Mesendoderm (in vitro differentiated cells): Measurements from ENCODE around the gene ZNF726.
"Not testable (repeated sequence)": the region's sequence is repeated elsewhere in the genome, so short reads cannot be mapped to it uniquely, and the experiment has no call there.

Experiments used
- DNase-seq: peaks from one replicate; pipeline ENCODE4 v3.0.0; 2013
- H2AK5ac ChIP-seq: 2 replicates; pipeline ENCODE4 v1.6.1; 2013; ENCODE audit warnings: low read length, inconsistent platforms
- H2BK120ac ChIP-seq: 2 replicates; pipeline ENCODE4 v1.6.1; 2013; ENCODE audit warnings: low read depth, mild to moderate bottlenecking, low read length, moderate library complexity, mixed read lengths
- H2BK15ac ChIP-seq: replicated peaks from 2 replicates; pipeline ENCODE4 v1.6.1; 2013; ENCODE audit warnings: low read depth, mild to moderate bottlenecking, moderate library complexity
- H2BK5ac ChIP-seq: 2 replicates; pipeline ENCODE4 v1.6.1; 2013; ENCODE audit warnings: low read length, inconsistent platforms
- H3K18ac ChIP-seq: 2 replicates; pipeline ENCODE4 v1.6.1; 2013; ENCODE audit warnings: mild to moderate bottlenecking, low read length, mixed read lengths
- H3K23ac ChIP-seq: one replicate; pipeline ENCODE4 v1.6.1; 2013; ENCODE audit warnings: low read length
- H3K27ac ChIP-seq: 2 replicates; pipeline ENCODE4 v1.5.1; 2013; ENCODE audit warnings: low read depth, mild to moderate bottlenecking, inconsistent platforms, low read length, moderate library complexity
- H3K27me3 ChIP-seq: 2 replicates; pipeline ENCODE4 v1.6.1; 2013; ENCODE audit warnings: low read length, control low read depth, mild to moderate bottlenecking, inconsistent platforms; ENCODE audit not compliant: insufficient read depth, poor library complexity
- H3K36me3 ChIP-seq: 2 replicates; pipeline ENCODE4 v1.6.1; 2013; ENCODE audit warnings: low read length, inconsistent platforms; ENCODE audit not compliant: control insufficient read depth, insufficient read depth
- H3K4ac ChIP-seq: one replicate; pipeline ENCODE4 v1.6.1; 2013; ENCODE audit warnings: low read depth, mild to moderate bottlenecking, low read length, moderate library complexity
- H3K4me1 ChIP-seq: 2 replicates; pipeline ENCODE4 v1.6.1; 2013; ENCODE audit warnings: low read depth, low read length, inconsistent platforms; ENCODE audit not compliant: control insufficient read depth
- H3K4me2 ChIP-seq: 2 replicates; pipeline ENCODE4 v1.6.1; 2013; ENCODE audit warnings: low read length
- H3K4me3 ChIP-seq: 2 replicates; pipeline ENCODE4 v1.5.1; 2013; ENCODE audit warnings: mild to moderate bottlenecking, low read length
- H3K56ac ChIP-seq: one replicate; pipeline ENCODE4 v1.6.1; 2013; ENCODE audit warnings: low read length
- H3K79me1 ChIP-seq: 2 replicates; pipeline ENCODE4 v1.6.1; 2013; ENCODE audit warnings: low read length, inconsistent platforms
- H3K79me2 ChIP-seq: 2 replicates; pipeline ENCODE4 v1.6.1; 2013; ENCODE audit warnings: mild to moderate bottlenecking, low read length; ENCODE audit not compliant: control insufficient read depth, insufficient read depth
- H3K9ac ChIP-seq: 2 replicates; pipeline ENCODE4 v1.6.1; 2013; ENCODE audit warnings: low read length, inconsistent platforms
- H4K5ac ChIP-seq: one replicate; pipeline ENCODE4 v1.6.1; 2013; ENCODE audit warnings: low read length
- H4K8ac ChIP-seq: one replicate; pipeline ENCODE4 v1.6.1; 2013; ENCODE audit warnings: low read depth, mild to moderate bottlenecking, control low read depth, low read length, moderate library complexity
- WGBS: extraction: QIAGEN DNeasy Blood & Tissue Kit; methylation state at CpG from one replicate; pipeline ENCODE4 v1.1.7; 2013; ENCODE audit warnings: low lambda C conversion rate, missing lambda C conversion rate; ENCODE audit not compliant: insufficient coverage; ENCODE audit errors: extremely low coverage; 5-methylcytosine and 5-hydroxymethylcytosine counted together

Gene ZNF726

GRCh38 chr19:23976631-23977030, 61.9 kb downstream of the ZNF726 start:
- H2BK15ac ChIP-seq, result not testable (repeated sequence)
- WGBS, result no CpG with 5 or more reads among the region's 3 CpGs

GRCh38 chr19:23977256-23977655, 62.6 kb downstream of the ZNF726 start:
- H3K9ac ChIP-seq, H2AK5ac ChIP-seq, H4K5ac ChIP-seq, H2BK5ac ChIP-seq, H3K79me1 ChIP-seq, H2BK15ac ChIP-seq, H3K27me3 ChIP-seq, H3K79me2 ChIP-seq, H3K36me3 ChIP-seq, H3K4ac ChIP-seq, DNase-seq, H3K23ac ChIP-seq, H2BK120ac ChIP-seq, H3K18ac ChIP-seq, H3K56ac ChIP-seq, H4K8ac ChIP-seq, H3K4me3 ChIP-seq, H3K4me1 ChIP-seq, H3K4me2 ChIP-seq, H3K27ac ChIP-seq: not testable (repeated sequence)
- WGBS, result no CpG with 5 or more reads among the region's 3 CpGs

More at GRCh38 chr19:23976631-23977030, 61.9 kb downstream of the ZNF726 start:
- not testable (repeated sequence) for H4K5ac ChIP-seq, H3K36me3 ChIP-seq, H2BK5ac ChIP-seq, H3K56ac ChIP-seq, H3K27ac ChIP-seq, H3K4me3 ChIP-seq, H3K4ac ChIP-seq, H3K27me3 ChIP-seq, H3K23ac ChIP-seq, H3K4me1 ChIP-seq, H2BK120ac ChIP-seq, DNase-seq, H3K79me2 ChIP-seq, H3K4me2 ChIP-seq, H2AK5ac ChIP-seq, H3K9ac ChIP-seq, H3K79me1 ChIP-seq, H3K18ac ChIP-seq, H4K8ac ChIP-seq

GRCh38 chr19:23978068-23978467, 63.4 kb downstream of the ZNF726 start:
- H3K9ac ChIP-seq, result no peak overlapping the region
- no peak overlapping the region for H2BK120ac ChIP-seq
- no peak overlapping the region for H3K4ac ChIP-seq
- no peak for DNase-seq
- no peaks in the 10 kb centered on the region for H3K79me1 ChIP-seq
- H2BK5ac ChIP-seq, result no peak overlapping the region
- no peak overlapping the region for H3K4me3 ChIP-seq
- no peak overlapping the region for H3K27ac ChIP-seq
- WGBS, result no CpG with 5 or more reads among the region's 1 CpG
- no peak overlapping the region for H2BK15ac ChIP-seq
- no peaks in the 10 kb centered on the region for H3K79me2 ChIP-seq
- H3K23ac ChIP-seq, result no peak overlapping the region
- H4K8ac ChIP-seq, result no peak overlapping the region
- H3K18ac ChIP-seq, result no peak overlapping the region
- H4K5ac ChIP-seq, result no peak overlapping the region
- no peaks in the 10 kb centered on the region for H3K27me3 ChIP-seq
- no peaks in the 10 kb centered on the region for H3K36me3 ChIP-seq
- H3K4me1 ChIP-seq, result no peaks in the 10 kb centered on the region
- H3K56ac ChIP-seq, result no peak overlapping the region
- H2AK5ac ChIP-seq, result no peak overlapping the region
- H3K4me2 ChIP-seq, result no peak overlapping the region

- Histone ChIP-seq H3K27ac (no peak overlapping the region), H2AK5ac (no peak overlapping the region), H4K8ac (no peak overlapping the region), H2BK15ac (no peak overlapping the region), H2BK120ac (no peak overlapping the region), H3K4me2 (no peak overlapping the region), H3K23ac (no peak overlapping the region), H3K56ac (no peak overlapping the region), H2BK5ac (no peak overlapping the region), H3K18ac (no peak overlapping the region), H3K79me2 (no peaks in the 10 kb centered on the region), H3K36me3 (no peaks in the 10 kb centered on the region), H3K4me1 (no peaks in the 10 kb centered on the region), H3K4ac (no peak overlapping the region), H4K5ac (no peak overlapping the region), H3K79me1 (no peaks in the 10 kb centered on the region), H3K27me3 (no peaks in the 10 kb centered on the region), H3K9ac (no peak overlapping the region), H3K4me3 (no peak overlapping the region)
- no CpG with 5 or more reads among the region's 2 CpGs for WGBS
- no peak for DNase-seq
Observed at GRCh38 chr19:23980805-23981204, 66.1 kb downstream of the ZNF726 start.

- Histone ChIP-seq H3K9ac (no peak overlapping the region), H3K56ac (no peak overlapping the region), H3K4ac (no peak overlapping the region), H3K27ac (no peak overlapping the region), H2BK15ac (no peak overlapping the region), H3K79me2 (no peaks in the 10 kb centered on the region), H3K4me3 (no peak overlapping the region), H4K8ac (no peak overlapping the region), H3K4me1 (no peaks in the 10 kb centered on the region), H2BK5ac (no peak overlapping the region), H3K27me3 (no peaks in the 10 kb centered on the region), H2BK120ac (no peak overlapping the region), H3K79me1 (no peaks in the 10 kb centered on the region), H3K18ac (no peak overlapping the region), H4K5ac (no peak overlapping the region), H2AK5ac (no peak overlapping the region), H3K4me2 (no peak overlapping the region), H3K36me3 (no peaks in the 10 kb centered on the region), H3K23ac (no peak overlapping the region)
- DNase-seq, result no peak
- no CpG with 5 or more reads among the region's 2 CpGs for WGBS
Observed at GRCh38 chr19:23981863-23982262, 67.2 kb downstream of the ZNF726 start.

DNA sequence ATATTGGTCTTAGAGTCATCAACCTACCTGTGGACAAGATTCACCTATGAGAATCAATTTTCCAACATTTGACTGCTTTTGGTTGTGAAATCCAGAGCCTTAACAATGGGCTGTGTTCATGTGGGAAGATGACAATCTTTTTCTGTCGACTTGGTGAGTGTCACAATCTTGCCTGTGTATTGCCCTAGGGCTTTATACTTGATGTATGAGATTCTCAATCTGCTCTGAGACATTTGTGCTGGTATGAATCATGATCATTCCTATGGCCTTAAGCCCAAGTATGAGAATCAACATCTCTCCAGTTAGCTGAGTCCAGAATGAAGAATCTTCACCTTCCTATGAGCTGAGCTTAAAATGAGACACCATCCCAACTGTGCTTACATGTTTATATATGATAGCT, 68.7 kb downstream of the ZNF726 start:
- Histone ChIP-seq H3K36me3 (no peaks in the 10 kb centered on the region), H3K4me1 (no peaks in the 10 kb centered on the region), H4K5ac (no peak overlapping the region), H3K4me2 (no peak overlapping the region), H3K18ac (no peak overlapping the region), H2BK5ac (no peak overlapping the region), H2BK120ac (no peak overlapping the region), H3K56ac (no peak overlapping the region), H3K9ac (no peak overlapping the region), H3K27me3 (no peaks in the 10 kb centered on the region), H3K27ac (no peak overlapping the region), H3K23ac (no peak overlapping the region), H3K4me3 (no peak overlapping the region), H4K8ac (no peak overlapping the region), H3K79me1 (no peaks in the 10 kb centered on the region), H3K79me2 (no peaks in the 10 kb centered on the region), H2BK15ac (no peak overlapping the region), H2AK5ac (no peak overlapping the region), H3K4ac (no peak overlapping the region)
- WGBS, result no CpG with 5 or more reads among the region's 1 CpG
- no peak for DNase-seq
